Measurements from ENCODE around the gene PRH1.

Gene PRH1

GRCh38 chr12:10853776-10854175 is 30.3 kb downstream of the PRH1 start:
- TF ChIP-seq POLR2AphosphoS5 (IDR thresholded peaks at IDR 0.05; ENCODE audit: low read depth, low read length) (no peak), REST (IDR thresholded peaks at IDR 0.05; ENCODE audit: insufficient read depth in 1 of 2, low read depth in 2 of 2, low read length in 2 of 2) (no peak), TAF1 (IDR thresholded peaks at IDR 0.05; ENCODE audit: borderline replicate concordance, insufficient read depth, low read length) (no peak), SIN3A (IDR thresholded peaks at IDR 0.05; ENCODE audit: borderline replicate concordance, insufficient read depth, low read length) (no peak), FOXP2 (optimal IDR thresholded peaks at IDR 0.05; ENCODE audit: borderline replicate concordance, extremely low read depth, extremely low read length, insufficient read depth) (no peak)

GRCh38 chr12:10851243-10851858 is 32.7 kb downstream of the PRH1 start:
- no peak for TF ChIP-seq POLR2AphosphoS5 (IDR thresholded peaks at IDR 0.05; ENCODE audit: low read depth, low read length)
- no peak for TF ChIP-seq REST (IDR thresholded peaks at IDR 0.05; ENCODE audit: insufficient read depth in 1 of 2, low read depth in 2 of 2, low read length in 2 of 2)
- TF ChIP-seq FOXP2 (optimal IDR thresholded peaks at IDR 0.05; ENCODE audit: borderline replicate concordance, extremely low read depth, extremely low read length, insufficient read depth): no peak
- no peak for TF ChIP-seq TAF1 (IDR thresholded peaks at IDR 0.05; ENCODE audit: borderline replicate concordance, insufficient read depth, low read length)
- no peak for TF ChIP-seq SIN3A (IDR thresholded peaks at IDR 0.05; ENCODE audit: borderline replicate concordance, insufficient read depth, low read length)

- TF ChIP-seq SIN3A (IDR thresholded peaks at IDR 0.05; ENCODE audit: borderline replicate concordance, insufficient read depth, low read length): no peak
- no peak for TF ChIP-seq POLR2AphosphoS5 (IDR thresholded peaks at IDR 0.05; ENCODE audit: low read depth, low read length)
- TF ChIP-seq FOXP2 (optimal IDR thresholded peaks at IDR 0.05; ENCODE audit: borderline replicate concordance, extremely low read depth, extremely low read length, insufficient read depth): no peak
- TF ChIP-seq REST (IDR thresholded peaks at IDR 0.05; ENCODE audit: insufficient read depth in 1 of 2, low read depth in 2 of 2, low read length in 2 of 2): no peak
- TF ChIP-seq TAF1 (IDR thresholded peaks at IDR 0.05; ENCODE audit: borderline replicate concordance, insufficient read depth, low read length): no peak
These were observed 34.6 kb downstream of the PRH1 start, which contains the start of gene PRR4 for GRCh38 chr12:10849425-10849878. Gene PRR4 (minus strand): TSS chr12:10849475. CDS start chr12:10849437, 38 bp downstream.

- TF ChIP-seq TAF1 (IDR thresholded peaks at IDR 0.05; ENCODE audit: borderline replicate concordance, insufficient read depth, low read length) (no peak), REST (IDR thresholded peaks at IDR 0.05; ENCODE audit: insufficient read depth in 1 of 2, low read depth in 2 of 2, low read length in 2 of 2) (no peak), SIN3A (IDR thresholded peaks at IDR 0.05; ENCODE audit: borderline replicate concordance, insufficient read depth, low read length) (no peak), FOXP2 (optimal IDR thresholded peaks at IDR 0.05; ENCODE audit: borderline replicate concordance, extremely low read depth, extremely low read length, insufficient read depth) (no peak), POLR2AphosphoS5 (IDR thresholded peaks at IDR 0.05; ENCODE audit: low read depth, low read length) (no peak)
These were observed 36.3 kb downstream of the PRH1 start for GRCh38 chr12:10847744-10848143.

Data from PFSK-1 (cell line).